ENCODE measurements around the gene L1TD1. TPM values are rescaled to one million over a fixed set of nuclear protein-coding genes. Genes with fewer than 3 reads are reported as not detected.
"Not testable (repeated sequence)": the region's sequence is repeated elsewhere in the genome, so short reads cannot be mapped to it uniquely, and the experiment has no call there.

Gene L1TD1
- total and polyA plus RNA-seq, 2 donors (not counting 1 experiment from before 2014, with no cell fraction given) = 0.09 TPM; not detected in 1

DNA sequence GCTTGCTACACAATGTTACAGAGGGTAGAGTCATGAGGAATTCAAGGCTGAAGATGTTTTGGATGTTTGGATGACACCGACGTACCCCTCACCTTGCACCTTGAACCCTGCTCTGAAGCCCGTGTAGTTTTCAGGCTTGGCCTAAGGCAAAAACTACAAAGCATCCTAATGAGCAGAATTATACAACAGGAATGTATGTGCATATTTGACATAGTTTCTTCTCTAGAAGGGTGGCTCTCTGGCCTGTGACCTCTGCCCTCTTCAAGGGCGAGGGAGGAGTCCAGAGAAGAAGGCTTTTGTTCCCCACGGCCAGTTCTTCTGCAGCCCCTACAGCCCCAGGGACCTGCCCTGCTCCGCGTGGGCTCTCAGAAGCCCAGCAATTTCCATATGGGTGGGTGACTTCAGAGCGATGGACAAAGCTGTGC is 43.3 kb downstream of the L1TD1 start:
- no peak for TF ChIP-seq EZH2 (IDR thresholded peaks at IDR 0.05; ENCODE audit: borderline replicate concordance, insufficient read depth, low read depth, low read length, poor library complexity, severe bottlenecking)
- TF ChIP-seq, protein P1, sequence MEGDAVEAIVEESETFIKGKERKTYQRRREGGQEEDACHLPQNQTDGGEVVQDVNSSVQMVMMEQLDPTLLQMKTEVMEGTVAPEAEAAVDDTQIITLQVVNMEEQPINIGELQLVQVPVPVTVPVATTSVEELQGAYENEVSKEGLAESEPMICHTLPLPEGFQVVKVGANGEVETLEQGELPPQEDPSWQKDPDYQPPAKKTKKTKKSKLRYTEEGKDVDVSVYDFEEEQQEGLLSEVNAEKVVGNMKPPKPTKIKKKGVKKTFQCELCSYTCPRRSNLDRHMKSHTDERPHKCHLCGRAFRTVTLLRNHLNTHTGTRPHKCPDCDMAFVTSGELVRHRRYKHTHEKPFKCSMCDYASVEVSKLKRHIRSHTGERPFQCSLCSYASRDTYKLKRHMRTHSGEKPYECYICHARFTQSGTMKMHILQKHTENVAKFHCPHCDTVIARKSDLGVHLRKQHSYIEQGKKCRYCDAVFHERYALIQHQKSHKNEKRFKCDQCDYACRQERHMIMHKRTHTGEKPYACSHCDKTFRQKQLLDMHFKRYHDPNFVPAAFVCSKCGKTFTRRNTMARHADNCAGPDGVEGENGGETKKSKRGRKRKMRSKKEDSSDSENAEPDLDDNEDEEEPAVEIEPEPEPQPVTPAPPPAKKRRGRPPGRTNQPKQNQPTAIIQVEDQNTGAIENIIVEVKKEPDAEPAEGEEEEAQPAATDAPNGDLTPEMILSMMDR (IDR thresholded peaks at IDR 0.05) = no peak
- CTCF ChIA-PET = no interaction called here
- Histone ChIP-seq H3K36me3 (replicated peaks in 1 of 2; ENCODE audit: control extremely low read depth in 1 of 2, control insufficient read depth in 1 of 2, extremely low read depth in 1 of 2, insufficient read depth in 2 of 2, low read length in 1 of 2) (no peaks in the 10 kb centered on the region), H4K20me1 (ENCODE audit: control insufficient read depth, insufficient read depth, low read length, poor library complexity, severe bottlenecking) (no peaks in the 10 kb centered on the region), H3K4me1 (ENCODE audit: control insufficient read depth in 2 of 2, insufficient read depth in 2 of 2, low read length in 2 of 2) (no peaks in the 10 kb centered on the region), H3K4me2 (replicated peaks; ENCODE audit: low read depth, low read length, poor library complexity, severe bottlenecking) (no peak overlapping the region), H3K27me3 (replicated peaks in 1 of 4; ENCODE audit: control extremely low read depth in 1 of 4, control insufficient read depth in 3 of 4, insufficient read depth in 4 of 4, low read length in 3 of 4) (no peaks in the 10 kb centered on the region), H3K9me3 (ENCODE audit: control extremely low read depth in 1 of 3, control insufficient read depth in 2 of 3, insufficient read depth in 1 of 3, low read length in 2 of 3) (peaks cover 0 to under 1% (median 0%) of the 10 kb centered on the region in 3 donors), H3K27ac (ENCODE audit: low read length in 2 of 2) (no peak overlapping the region), H3K4me3 (ENCODE audit: control extremely low read depth in 1 of 5, extremely low read depth in 1 of 5, insufficient read depth in 1 of 5, low read depth in 2 of 5, low read length in 4 of 5) (no peak overlapping the region), H2AFZ (ENCODE audit: insufficient read depth, low read depth, low read length, poor library complexity, severe bottlenecking) (no peak overlapping the region), H3K9ac (ENCODE audit: low read length) (no peak overlapping the region), H3K79me2 (ENCODE audit: control insufficient read depth, insufficient read depth, low read length) (no peaks in the 10 kb centered on the region)
- peaks cover 7% of the 10 kb centered on the region for H3K27me3 Mint-ChIP-seq
- no peak overlapping the region for H3K4me3 Mint-ChIP-seq
- H3K4me1 Mint-ChIP-seq = no peaks in the 10 kb centered on the region
- WGBS (ENCODE audit: insufficient coverage) = 96% methylated on average over 4 of the region's 8 CpGs
- H3K9me3 Mint-ChIP-seq (ENCODE audit: insufficient read depth) = no peaks in the 10 kb centered on the region
- intact Hi-C loops (cut with micrococcal nuclease) = no loop called here
- ATAC-seq (ENCODE audit: low read depth) (no peak), DNase-seq (no peak)
- no peak overlapping the region for H3K27ac Mint-ChIP-seq
- POLR2A ChIA-PET = no interaction called here

DNA sequence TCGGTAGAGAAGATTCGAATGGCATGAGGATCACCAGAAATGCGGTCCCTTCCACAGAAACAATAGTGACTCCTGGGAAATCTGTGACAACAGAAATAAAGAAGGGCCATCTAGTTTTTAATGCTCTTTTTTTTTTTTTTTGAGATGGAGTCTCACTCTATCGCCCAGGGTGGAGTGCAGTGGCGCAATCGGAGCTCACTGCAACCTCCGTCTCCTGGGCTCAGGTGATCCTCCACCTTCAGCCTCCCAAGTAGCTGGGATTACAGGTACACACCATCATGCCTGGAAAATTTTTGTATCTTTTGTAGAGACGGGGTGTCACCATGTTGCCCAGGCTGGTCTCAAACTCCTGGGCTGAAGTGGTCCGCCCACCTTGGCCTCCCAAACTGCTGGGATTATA is 43.9 kb downstream of the L1TD1 start:
- Histone ChIP-seq H3K36me3 (replicated peaks in 1 of 2; ENCODE audit: control extremely low read depth in 1 of 2, control insufficient read depth in 1 of 2, extremely low read depth in 1 of 2, insufficient read depth in 2 of 2, low read length in 1 of 2) (no peaks in the 10 kb centered on the region), H3K4me1 (ENCODE audit: control insufficient read depth in 2 of 2, insufficient read depth in 2 of 2, low read length in 2 of 2) (no peaks in the 10 kb centered on the region), H3K4me3 (ENCODE audit: control extremely low read depth in 1 of 5, extremely low read depth in 1 of 5, insufficient read depth in 1 of 5, low read depth in 2 of 5, low read length in 4 of 5) (no peak overlapping the region), H3K27me3 (replicated peaks in 1 of 4; ENCODE audit: control extremely low read depth in 1 of 4, control insufficient read depth in 3 of 4, insufficient read depth in 4 of 4, low read length in 3 of 4) (no peaks in the 10 kb centered on the region), H3K4me2 (replicated peaks; ENCODE audit: low read depth, low read length, poor library complexity, severe bottlenecking) (no peak overlapping the region), H4K20me1 (ENCODE audit: control insufficient read depth, insufficient read depth, low read length, poor library complexity, severe bottlenecking) (no peaks in the 10 kb centered on the region), H3K27ac (ENCODE audit: low read length in 2 of 2) (no peak overlapping the region), H3K79me2 (ENCODE audit: control insufficient read depth, insufficient read depth, low read length) (no peaks in the 10 kb centered on the region), H3K9ac (ENCODE audit: low read length) (no peak overlapping the region), H2AFZ (ENCODE audit: insufficient read depth, low read depth, low read length, poor library complexity, severe bottlenecking) (no peak overlapping the region), H3K9me3 (ENCODE audit: control extremely low read depth in 1 of 3, control insufficient read depth in 2 of 3, insufficient read depth in 1 of 3, low read length in 2 of 3) (peaks cover 0 to 2% (median 0%) of the 10 kb centered on the region in 3 donors)
- no peak for TF ChIP-seq EZH2 (IDR thresholded peaks at IDR 0.05; ENCODE audit: borderline replicate concordance, insufficient read depth, low read depth, low read length, poor library complexity, severe bottlenecking)
- TF ChIP-seq, protein P1 (IDR thresholded peaks at IDR 0.05) = no peak
- CTCF ChIA-PET = interaction anchor here (0.7 kb wide), 1 partner anchor 210 kb away, joined by 4 read pairs; no protein-coding TSS in a partner anchor
- Mint-ChIP-seq H3K4me3 (no peak overlapping the region), H3K9me3 (ENCODE audit: insufficient read depth) (no peaks in the 10 kb centered on the region), H3K4me1 (no peaks in the 10 kb centered on the region), H3K27ac (no peak overlapping the region), H3K27me3 (peaks cover 9% of the 10 kb centered on the region)
- POLR2A ChIA-PET = no interaction called here
- 100% methylated on average over 6 of the region's 9 CpGs for WGBS (ENCODE audit: insufficient coverage)
- intact Hi-C loops (cut with micrococcal nuclease) = no loop called here
- DNase-seq = no peak
- no peak for ATAC-seq (ENCODE audit: low read depth)

DNA sequence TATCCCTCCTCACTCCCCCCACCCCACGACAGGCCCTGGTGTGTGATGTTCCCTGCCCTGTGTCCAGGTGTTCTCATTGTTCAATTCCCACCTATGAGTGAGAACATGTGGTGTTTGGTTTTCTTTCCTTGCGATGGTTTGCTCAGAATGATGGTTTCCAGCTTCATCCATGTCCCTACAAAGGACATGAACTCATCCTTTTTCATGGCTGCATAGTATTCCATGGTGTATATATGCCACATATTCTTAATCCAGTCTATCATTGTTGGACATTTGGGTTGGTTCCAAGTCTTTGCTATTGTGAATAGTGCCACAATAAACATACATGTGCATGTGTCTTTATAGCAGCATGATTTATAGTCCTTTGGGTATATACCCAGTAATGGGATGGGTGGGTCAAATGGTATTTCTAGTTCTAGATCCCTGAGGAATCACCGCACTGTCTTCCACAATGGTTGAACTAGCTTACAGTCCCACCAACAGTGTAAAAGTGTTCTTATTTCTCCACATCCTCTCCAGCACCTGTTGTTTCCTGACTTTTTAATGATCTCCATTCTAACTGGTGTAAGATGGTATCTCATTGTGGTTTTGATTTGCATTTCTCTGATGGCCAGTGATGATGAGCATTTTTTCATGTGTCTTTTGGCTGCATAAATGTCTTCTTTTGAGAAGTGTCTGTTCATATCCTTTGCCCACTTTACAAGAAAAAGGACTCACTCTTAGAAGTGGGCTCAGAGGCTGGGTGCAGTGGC is 45.2 kb downstream of the L1TD1 start:
- H3K27ac Mint-ChIP-seq; H3K4me1 ChIP-seq (ENCODE audit: control insufficient read depth in 2 of 2, insufficient read depth in 2 of 2, low read length in 2 of 2); H3K4me1 Mint-ChIP-seq; H3K79me2 ChIP-seq (ENCODE audit: control insufficient read depth, insufficient read depth, low read length); intact Hi-C loops (cut with micrococcal nuclease); H2AFZ ChIP-seq (ENCODE audit: insufficient read depth, low read depth, low read length, poor library complexity, severe bottlenecking); H4K20me1 ChIP-seq (ENCODE audit: control insufficient read depth, insufficient read depth, low read length, poor library complexity, severe bottlenecking); H3K4me3 Mint-ChIP-seq; H3K36me3 ChIP-seq (replicated peaks in 1 of 2; ENCODE audit: control extremely low read depth in 1 of 2, control insufficient read depth in 1 of 2, extremely low read depth in 1 of 2, insufficient read depth in 2 of 2, low read length in 1 of 2); H3K9ac ChIP-seq (ENCODE audit: low read length); H3K27me3 ChIP-seq (replicated peaks in 1 of 4; ENCODE audit: control extremely low read depth in 1 of 4, control insufficient read depth in 3 of 4, insufficient read depth in 4 of 4, low read length in 3 of 4); H3K4me2 ChIP-seq (replicated peaks; ENCODE audit: low read depth, low read length, poor library complexity, severe bottlenecking); H3K4me3 ChIP-seq (ENCODE audit: control extremely low read depth in 1 of 5, extremely low read depth in 1 of 5, insufficient read depth in 1 of 5, low read depth in 2 of 5, low read length in 4 of 5); DNase-seq; H3K27ac ChIP-seq (ENCODE audit: low read length in 2 of 2); CTCF ChIA-PET; H3K9me3 ChIP-seq (ENCODE audit: control extremely low read depth in 1 of 3, control insufficient read depth in 2 of 3, insufficient read depth in 1 of 3, low read length in 2 of 3); H3K9me3 Mint-ChIP-seq (ENCODE audit: insufficient read depth); POLR2A ChIA-PET; ATAC-seq (ENCODE audit: low read depth): not testable (repeated sequence)
- WGBS (ENCODE audit: insufficient coverage) = no CpG with 5 or more reads among the region's 3 CpGs
- peaks cover 10% of the 10 kb centered on the region for H3K27me3 Mint-ChIP-seq

All from B cell (primary cell).